HCT116 (cell line): ENCODE data around the gene LDB2. TPM values are rescaled to one million over a fixed set of nuclear protein-coding genes. Genes with fewer than 3 reads are reported as not detected.

Source experiments
- ATAC-seq: fragments of 200-7000 bp; cut with Tn5 transposase; 2 replicates; pipeline ENCODE4 v1.9.1; 2020; ENCODE audit warnings: mild to moderate bottlenecking, moderate library complexity
- BruUV-seq: library from RNA; stranded (reverse); fragments of 400-500 nt; replicated peaks from 2 replicates; lab custom pipeline; 2021; lab: Mats Ljungman, UMichigan
- CTCF ChIA-PET: fragments of 300-600 bp; sonication (Branson Sonifier 250); formaldehyde crosslinking; loops from one replicate; lab custom pipeline; 2021; ENCODE audit warnings: antibody characterized with exemption; lab: Charles Lee
- POLR2A ChIA-PET: fragments of 300-600, 350-600 bp; sonication (Branson Sonifier 250); formaldehyde crosslinking; loops from one replicate; lab custom pipeline; 2021; ENCODE audit warnings: antibody characterized with exemption; lab: Charles Lee
- RAD21 ChIA-PET, 2 experiments: fragments of 300-600 bp; sonication (Branson Sonifier 250); formaldehyde crosslinking; loops; one replicate each; lab custom pipeline; 2023; ENCODE audit warnings: low total read pairs in 2 of 2; ENCODE audit not compliant: uncharacterized antibody in 2 of 2, unreplicated experiment in 2 of 2, low non-redundant PET in 1 of 2; lab: Charles Lee
- DNase-seq: peaks from one replicate; pipeline ENCODE4 v3.0.0-alpha.2; 2010; ENCODE audit warnings: low read depth, low spot score
- H2AFZ ChIP-seq: fragments of 200-600 bp; shearing (Covaris generic), sonication (generic); 2 replicates; pipeline ENCODE4 v1.6.1; 2017; ENCODE audit warnings: low read depth, mixed run types, mixed read lengths, antibody characterized with exemption, low read length; ENCODE audit not compliant: poor library complexity, severe bottlenecking
- H3K27ac ChIP-seq: 2 replicates; pipeline ENCODE4 v1.5.1; 2012; ENCODE audit warnings: low read depth, low read length
- H3K27me3 ChIP-seq: fragments of 200-600 bp; sonication (generic); 2 replicates; pipeline ENCODE4 v1.6.1; 2016; ENCODE audit warnings: mixed run types, low read length, mixed read lengths; ENCODE audit not compliant: insufficient read depth
- H3K36me3 ChIP-seq, 2 experiments: fragments of 200-500 bp in 1 of 2; fragments of 200-600 bp in 1 of 2; sonication (Bioruptor generic) in 1 of 2; sonication (generic) in 1 of 2; 2 replicates each; pipeline versions ENCODE4 v1.5.1 to v1.6.1; 2014 to 2016; ENCODE audit warnings: low read length in 2 of 2, inconsistent platforms in 1 of 2, mixed read lengths in 1 of 2, mixed run types in 1 of 2; ENCODE audit not compliant: insufficient read depth in 2 of 2, control insufficient read depth in 1 of 2
- H3K4me1 ChIP-seq, 2 experiments: fragments of 200-600 bp in 1 of 2; sonication (generic) in 1 of 2; 2 replicates each; pipeline versions ENCODE4 v1.5.1 to v1.6.1; 2012 to 2017; ENCODE audit warnings: low read length in 2 of 2, inconsistent platforms in 1 of 2, mild to moderate bottlenecking in 1 of 2, mixed read lengths in 1 of 2, mixed run types in 1 of 2, moderate library complexity in 1 of 2; ENCODE audit not compliant: insufficient read depth in 2 of 2, control insufficient read depth in 1 of 2
- H3K4me2 ChIP-seq: fragments of 200-600 bp; sonication (generic); 2 replicates; pipeline ENCODE4 v1.6.1; 2017; ENCODE audit warnings: mixed run types, low read length, mixed read lengths
- H3K4me3 ChIP-seq, 2 experiments: fragments of 200-600 bp in 1 of 2; sonication (generic) in 1 of 2; replicated peaks in 1 of 2; 2 replicates each; pipeline ENCODE4 v1.5.1; 2011 to 2016; ENCODE audit warnings: low read length in 2 of 2, control low read depth in 1 of 2, low read depth in 1 of 2, mild to moderate bottlenecking in 1 of 2, mixed read lengths in 1 of 2, mixed run types in 1 of 2
- H3K79me2 ChIP-seq: fragments of 200-600 bp; sonication (generic); 2 replicates; pipeline ENCODE4 v1.6.1; 2017; ENCODE audit warnings: mild to moderate bottlenecking, mixed run types, low read length, moderate library complexity, mixed read lengths; ENCODE audit not compliant: insufficient read depth
- H3K9ac ChIP-seq: fragments of 200-600 bp; sonication (generic); 2 replicates; pipeline ENCODE4 v1.6.1; 2016; ENCODE audit warnings: low read length, mixed read lengths
- H3K9me2 ChIP-seq: fragments of 200-600 bp; sonication (generic), shearing (Covaris generic); 2 replicates; pipeline ENCODE4 v1.6.1; 2017; ENCODE audit warnings: mixed run types, mild to moderate bottlenecking, moderate library complexity; ENCODE audit not compliant: insufficient read depth
- H3K9me3 ChIP-seq, 2 experiments: fragments of 200-500 bp in 1 of 2; fragments of 200-600 bp in 1 of 2; sonication (Bioruptor generic) in 1 of 2; sonication (generic) in 1 of 2; 2 replicates each; pipeline ENCODE4 v1.6.1; 2014 to 2017; ENCODE audit warnings: low read length in 2 of 2, mixed read lengths in 2 of 2, inconsistent platforms in 1 of 2, low read depth in 1 of 2, mild to moderate bottlenecking in 1 of 2, mixed run types in 1 of 2, moderate library complexity in 1 of 2; ENCODE audit not compliant: control insufficient read depth in 1 of 2, insufficient read depth in 1 of 2
- H4K20me1 ChIP-seq: fragments of 200-600 bp; sonication (generic), shearing (Covaris generic); 2 replicates; pipeline ENCODE4 v1.6.1; 2017; ENCODE audit warnings: mixed run types, mild to moderate bottlenecking, moderate library complexity; ENCODE audit not compliant: insufficient read depth
- ATF3 ChIP-seq: IDR thresholded peaks from 2 replicates; pipeline ENCODE4 v1.6.1; 2012
- CBX3 ChIP-seq: IDR thresholded peaks from 2 replicates; pipeline ENCODE4 v1.6.1; 2012; ENCODE audit warnings: low read depth
- CEBPB ChIP-seq: IDR thresholded peaks from 2 replicates; pipeline ENCODE4 v1.6.1; 2012; ENCODE audit warnings: low read depth
- CTCF ChIP-seq, 3 experiments: fragments of 200-600 bp in 1 of 3; sonication (generic) in 1 of 3; IDR thresholded peaks in 2 of 3; conservative IDR thresholded peaks in 1 of 3; 2 replicates each; pipeline ENCODE4 v1.5.1; 2012 to 2017; ENCODE audit warnings: low read depth in 2 of 3, low read length in 2 of 3, antibody characterized with exemption in 1 of 3, borderline replicate concordance in 1 of 3, control low read depth in 1 of 3, mild to moderate bottlenecking in 1 of 3, mixed read lengths in 1 of 3, mixed run types in 1 of 3, moderate library complexity in 1 of 3; ENCODE audit not compliant: insufficient read depth in 1 of 3
- EGR1 ChIP-seq: IDR thresholded peaks from 2 replicates; pipeline ENCODE4 v1.6.1; 2012; ENCODE audit warnings: low read depth
- ELF1 ChIP-seq: IDR thresholded peaks from 2 replicates; pipeline ENCODE4 v1.6.1; 2012; ENCODE audit warnings: low read depth, borderline replicate concordance
- EZH2 ChIP-seq: fragments of 200-600 bp; sonication (generic); IDR thresholded peaks from 2 replicates; pipeline ENCODE4 v1.6.1; 2017; ENCODE audit warnings: antibody characterized with exemption, mixed run types
- FOSL1 ChIP-seq: IDR thresholded peaks from 2 replicates; pipeline ENCODE4 v1.6.1; 2012; ENCODE audit warnings: low read depth
- JUND ChIP-seq: IDR thresholded peaks from 2 replicates; pipeline ENCODE4 v1.6.1; 2012
- POLR2A ChIP-seq: IDR thresholded peaks from 2 replicates; pipeline ENCODE4 v1.7.0; 2011; ENCODE audit warnings: borderline replicate concordance; ENCODE audit not compliant: insufficient read depth, insufficient read length; ENCODE audit errors: extremely low read depth
- SIN3A ChIP-seq: IDR thresholded peaks from 2 replicates; pipeline ENCODE4 v1.6.1; 2012; ENCODE audit warnings: low read depth
- SRF ChIP-seq: IDR thresholded peaks from 2 replicates; pipeline ENCODE4 v1.6.1; 2012; ENCODE audit warnings: low read depth
- TCF7L2 ChIP-seq: IDR thresholded peaks from 2 replicates; pipeline ENCODE4 v1.7.0; 2011; ENCODE audit warnings: borderline replicate concordance, inconsistent platforms; ENCODE audit not compliant: insufficient read depth, insufficient read length; ENCODE audit errors: extremely low read depth
- YY1 ChIP-seq: IDR thresholded peaks from 2 replicates; pipeline ENCODE4 v1.6.1; 2011; ENCODE audit warnings: low read length, low read depth, moderate library complexity, mild to moderate bottlenecking; ENCODE audit not compliant: insufficient replicate concordance; ENCODE audit errors: extremely low read depth
- ZNF274 ChIP-seq: fragments of 200-500 bp; sonication (Bioruptor generic); IDR thresholded peaks from 2 replicates; pipeline ENCODE4 v1.6.1; 2014; ENCODE audit warnings: mild to moderate bottlenecking, low read depth, low read length, inconsistent platforms
- intact Hi-C: fragments of 100-400 bp; cut with micrococcal nuclease; formaldehyde crosslinking; loops from 2 replicates; pipeline ENCODE4 v1.10.0; 2022
- total RNA-seq: library from RNA; stranded (reverse); gene quantifications from one replicate; pipeline ENCODE4 v1.2.1, GENCODE V29; 2021; ENCODE audit not compliant: unreplicated experiment

Gene LDB2
- total RNA-seq, 1 experiment from 2014 or later: 0.12 TPM

- H4K20me1 ChIP-seq: no peaks in the 10 kb centered on the region
- H3K79me2 ChIP-seq: no peaks in the 10 kb centered on the region
- POLR2A ChIA-PET: no interaction called here
- H3K27ac ChIP-seq: no peak overlapping the region
- ATAC-seq (no peak), DNase-seq (no peak)
- no peak overlapping the region for H3K9ac ChIP-seq
- intact Hi-C loops: no loop called here
- H3K4me1 ChIP-seq: no peaks in the 10 kb centered on the region
- no TSS peak for BruUV-seq
- TF ChIP-seq CTCF (IDR thresholded peaks at IDR 0.05 in 2 of 3, conservative IDR thresholded peaks at IDR 0.05 in 1 of 3; ENCODE audit: borderline replicate concordance in 1 of 3, insufficient read depth in 1 of 3, low read depth in 2 of 3, low read length in 2 of 3) (no peak), ELF1 (no peak), POLR2A (no peak), SIN3A (no peak), SRF (no peak), CEBPB (no peak), EGR1 (no peak), FOSL1 (no peak), ATF3 (no peak), ZNF274 (no peak), YY1 (no peak), JUND (no peak), TCF7L2 (no peak), EZH2 (no peak), CBX3 (no peak)
- H3K9me2 ChIP-seq: no peaks in the 10 kb centered on the region
- H3K36me3 ChIP-seq: no peaks in the 10 kb centered on the region
- H2AFZ ChIP-seq: no peak overlapping the region
- CTCF ChIA-PET: no interaction called here
- no peak overlapping the region for H3K4me2 ChIP-seq
- no peaks in the 10 kb centered on the region for H3K27me3 ChIP-seq
- no peak overlapping the region for H3K4me3 ChIP-seq
- no peaks in the 10 kb centered on the region for H3K9me3 ChIP-seq
- RAD21 ChIA-PET: no interaction called here
These were observed 28.7 kb downstream of the LDB2 start for GRCh38 chr4:16869594-16870245.
